PC-3 (cell line): ENCODE measurements around the gene CAMK2A. TPM values are rescaled to one million over a fixed set of nuclear protein-coding genes. Genes with fewer than 3 reads are reported as not detected.

Source experiments
- ATAC-seq: fragments of 200-7000 bp; cut with Tn5 transposase; 2 replicates; pipeline ENCODE4 v1.9.1; 2020; ENCODE audit warnings: mild to moderate bottlenecking, moderate library complexity
- Bru-seq: library from RNA; stranded (reverse); fragments of 400-500 nt; gene quantifications from one replicate; lab custom pipeline; 2021; lab: Mats Ljungman, UMichigan
- BruChase-seq, 2 experiments: library from RNA; stranded (reverse); fragments of 400-500 nt; gene quantifications; one replicate each; lab custom pipeline; 2021; lab: Mats Ljungman, UMichigan
- BruUV-seq: library from RNA; stranded (reverse); fragments of 400-500 nt; replicated peaks from 2 replicates; lab custom pipeline; 2021; lab: Mats Ljungman, UMichigan
- CTCF ChIA-PET: fragments of 300-600 bp; sonication (Branson Sonifier 250); formaldehyde crosslinking; loops from one replicate; lab custom pipeline; 2022; ENCODE audit warnings: antibody characterized with exemption; lab: Charles Lee
- POLR2A ChIA-PET: fragments of 300-600 bp; sonication (Branson Sonifier 250); formaldehyde crosslinking; loops from one replicate; lab custom pipeline; 2022; ENCODE audit warnings: antibody characterized with exemption; ENCODE audit not compliant: unreplicated experiment; lab: Charles Lee
- DNase-seq: peaks from one replicate; pipeline ENCODE4 v3.0.0-alpha.2; 2015
- H2AFZ ChIP-seq: fragments of 300-600 bp; sonication (generic); 2 replicates; pipeline ENCODE4 v1.6.0; 2016; ENCODE audit warnings: antibody characterized with exemption, low read length
- H3F3A ChIP-seq: fragments of 300-600 bp; sonication (generic); one replicate; pipeline ENCODE4 v1.6.0; 2017; ENCODE audit warnings: antibody characterized with exemption, low read length, control low read depth, mild to moderate bottlenecking; ENCODE audit not compliant: unreplicated experiment
- H3K27ac ChIP-seq: fragments of 300-600 bp; sonication (generic); 2 replicates; pipeline ENCODE4 v1.5.1; 2016; ENCODE audit warnings: mild to moderate bottlenecking, low read length
- H3K27me3 ChIP-seq: fragments of 300-600 bp; sonication (generic); 2 replicates; pipeline ENCODE4 v1.6.1; 2016; ENCODE audit warnings: low read length, mixed read lengths
- H3K36me3 ChIP-seq: fragments of 300-600 bp; sonication (generic); 2 replicates; pipeline ENCODE4 v1.6.1; 2016; ENCODE audit warnings: low read depth, mixed run types, low read length, mixed read lengths
- H3K4me1 ChIP-seq: fragments of 300-600 bp; sonication (generic); 2 replicates; pipeline ENCODE4 v1.5.1; 2016; ENCODE audit warnings: low read length; ENCODE audit not compliant: insufficient read depth
- H3K4me2 ChIP-seq: fragments of 300-600 bp; sonication (generic); 2 replicates; pipeline ENCODE4 v1.6.0; 2016; ENCODE audit warnings: low read length
- H3K4me3 ChIP-seq: fragments of 300-600 bp; sonication (generic); 2 replicates; pipeline ENCODE4 v1.5.1; 2016; ENCODE audit warnings: mild to moderate bottlenecking, low read length, mixed read lengths
- H3K79me2 ChIP-seq: fragments of 300-600 bp; sonication (generic); 2 replicates; pipeline ENCODE4 v1.6.1; 2017; ENCODE audit warnings: low read length, mixed read lengths
- H3K9ac ChIP-seq: fragments of 300-600 bp; sonication (generic); 2 replicates; pipeline ENCODE4 v1.6.0; 2016; ENCODE audit warnings: mild to moderate bottlenecking, low read length
- H3K9me2 ChIP-seq: fragments of 300-600 bp; sonication (generic); replicated peaks from 2 replicates; pipeline ENCODE4 v1.6.1; 2016; ENCODE audit warnings: mixed run types, low read length, mixed read lengths
- H3K9me3 ChIP-seq: fragments of 300-600 bp; sonication (generic); 2 replicates; pipeline ENCODE4 v1.6.1; 2016; ENCODE audit warnings: low read length, mixed read lengths
- H4K20me1 ChIP-seq: fragments of 300-600 bp; sonication (generic); 2 replicates; pipeline ENCODE4 v1.6.1; 2016; ENCODE audit warnings: low read length, mixed read lengths
- CTCF ChIP-seq: fragments of 300-600 bp; sonication (generic); conservative IDR thresholded peaks from 2 replicates; pipeline ENCODE4 v1.5.1; 2017; ENCODE audit warnings: antibody characterized with exemption, low read depth, mild to moderate bottlenecking, low read length
- EZH2 ChIP-seq: fragments of 300-600 bp; sonication (generic); IDR thresholded peaks from one replicate; pipeline ENCODE4 v1.6.1; 2017; ENCODE audit warnings: antibody characterized with exemption, mild to moderate bottlenecking, low read length; ENCODE audit not compliant: unreplicated experiment
- EZH2phosphoT487 ChIP-seq: fragments of 300-600 bp; sonication (generic); IDR thresholded peaks from 2 replicates; pipeline ENCODE4 v1.6.1; 2018; ENCODE audit warnings: mild to moderate bottlenecking, antibody characterized with exemption, low read length, borderline replicate concordance
- intact Hi-C: fragments of 100-400 bp; cut with micrococcal nuclease; formaldehyde crosslinking; loops from 2 replicates; pipeline ENCODE4 v1.9.0; 2023
- long read RNA-seq: library from polyadenylated mRNA; unstranded; transcript quantifications from one replicate; pipeline ENCODE4 v2.0.0, GENCODE V29; 2021; ENCODE audit not compliant: unreplicated experiment
- total RNA-seq: library from RNA; depleted of rRNA; stranded (reverse); fragments of >200 nt; gene quantifications from 2 replicates; pipeline ENCODE4 v1.2.3, GENCODE V29; 2014; rRNA removed

Gene CAMK2A
- total RNA-seq (0.15 TPM in 1 of 2 replicates, not detected in the other), Bru-seq, nascent RNA (percentile 12 among the genes with signal in this experiment), BruChase-seq, experiment 1, labeled RNA remaining after a 6-hour chase (percentile 15 among the genes with signal in this experiment), BruChase-seq, experiment 2, labeled RNA remaining after a 2-hour chase (percentile 11 among the genes with signal in this experiment)
- long read RNA-seq = 0 reads

- no TSS peak for BruUV-seq
- ChIA-PET CTCF (interaction anchor here (0.6 kb wide), 1 partner anchor 8 kb away, joined by 6 read pairs; no protein-coding TSS in a partner anchor), POLR2A (interaction anchor here (0.7 kb wide), 1 partner anchor 14 kb away, joined by 15 read pairs; no protein-coding TSS in a partner anchor)
- Histone ChIP-seq H3K27ac (no peak within 1 kb of the TSS), H3K27me3 (no peaks in the 10 kb centered on the region; the same call in 1 of the 2 replicates), H3F3A (no peaks in the 10 kb centered on the region), H3K4me3 (no peak within 1 kb of the TSS), H4K20me1 (no peaks in the 10 kb centered on the region), H2AFZ (no peak within 1 kb of the TSS), H3K9me3 (no peaks in the 10 kb centered on the region), H3K4me1 (peaks cover 3% of the 10 kb centered on the region), H3K9ac (no peak within 1 kb of the TSS), H3K36me3 (no peaks in the 10 kb centered on the region), H3K79me2 (no peaks in the 10 kb centered on the region), H3K4me2 (no peak within 1 kb of the TSS), H3K9me2 (no peaks in the 10 kb centered on the region)
- DNase-seq (no peak), ATAC-seq (no peak)
- TF ChIP-seq CTCF = no peak
- TF ChIP-seq EZH2phosphoT487 = no peak
- TF ChIP-seq EZH2 = no peak
- intact Hi-C loops = no loop called here
Measured at GRCh38 chr5:150289551-150290390, at the start of gene CAMK2A. CAMK2A (minus strand) TSS chr5:150289773; CDS start chr5:150289625, 148 bp downstream.

- no peaks in the 10 kb centered on the region for H3K27me3 ChIP-seq
- H3K9me2 ChIP-seq = peaks cover 7% of the 10 kb centered on the region
- no peak for TF ChIP-seq EZH2
- TF ChIP-seq EZH2phosphoT487 = no peak
- TF ChIP-seq CTCF = no peak
- no peaks in the 10 kb centered on the region for H4K20me1 ChIP-seq
- H2AFZ ChIP-seq = no peak overlapping the region
- H3K9ac ChIP-seq = no peak overlapping the region
- CTCF ChIA-PET = no interaction called here
- no peaks in the 10 kb centered on the region for H3K4me1 ChIP-seq
- no TSS peak for BruUV-seq
- no peaks in the 10 kb centered on the region for H3K36me3 ChIP-seq
- DNase-seq (no peak), ATAC-seq (no peak)
- intact Hi-C loops = no loop called here
- no peaks in the 10 kb centered on the region for H3K9me3 ChIP-seq
- no peak overlapping the region for H3K4me3 ChIP-seq
- H3K79me2 ChIP-seq = no peaks in the 10 kb centered on the region
- H3K4me2 ChIP-seq = no peak overlapping the region
- H3F3A ChIP-seq = no peaks in the 10 kb centered on the region
- H3K27ac ChIP-seq = no peak overlapping the region
- POLR2A ChIA-PET = no interaction called here
Measured at GRCh38 chr5:150339165-150339564, 49.6 kb upstream of the CAMK2A start.
